MG63 (cell line): ENCODE results near the gene SPDYE6. TPM values are rescaled to one million over a fixed set of nuclear protein-coding genes. Genes with fewer than 3 reads are reported as not detected.
"Not testable (repeated sequence)": the region's sequence is repeated elsewhere in the genome, so short reads cannot be mapped to it uniquely, and the experiment has no call there.

Source experiments
- DNase-seq: peaks from one replicate; pipeline ENCODE4 v3.0.0-alpha.2; 2020
- H3K27me3 ChIP-seq: fragments of 250-450 bp; sonication (Bioruptor Pico); 2 replicates; pipeline ENCODE4 v1.5.1; 2020; ENCODE audit warnings: mild to moderate bottlenecking, moderate library complexity
- H3K36me3 ChIP-seq: fragments of 250-450 bp; sonication (Bioruptor Pico); 2 replicates; pipeline ENCODE4 v1.5.1; 2020; ENCODE audit warnings: mild to moderate bottlenecking, moderate library complexity
- H3K4me3 ChIP-seq: fragments of 250-450 bp; sonication (Bioruptor Pico); 2 replicates; pipeline ENCODE4 v1.5.1; 2020; ENCODE audit warnings: mild to moderate bottlenecking, moderate library complexity
- H3K9me3 ChIP-seq: fragments of 250-450 bp; sonication (Bioruptor Pico); 2 replicates; pipeline ENCODE4 v1.5.1; 2020; ENCODE audit warnings: mild to moderate bottlenecking, moderate library complexity
- total RNA-seq: library from RNA; depleted of rRNA; stranded (reverse); fragments of >200 nt; shearing (Covaris generic); gene quantifications from 2 replicates; pipeline ENCODE4 v1.2.3, GENCODE V29; 2014; ENCODE audit warnings: low replicate concordance; rRNA removed

SPDYE6 gene
- total RNA-seq, 1 experiment from 2014 or later: not detected

DNA sequence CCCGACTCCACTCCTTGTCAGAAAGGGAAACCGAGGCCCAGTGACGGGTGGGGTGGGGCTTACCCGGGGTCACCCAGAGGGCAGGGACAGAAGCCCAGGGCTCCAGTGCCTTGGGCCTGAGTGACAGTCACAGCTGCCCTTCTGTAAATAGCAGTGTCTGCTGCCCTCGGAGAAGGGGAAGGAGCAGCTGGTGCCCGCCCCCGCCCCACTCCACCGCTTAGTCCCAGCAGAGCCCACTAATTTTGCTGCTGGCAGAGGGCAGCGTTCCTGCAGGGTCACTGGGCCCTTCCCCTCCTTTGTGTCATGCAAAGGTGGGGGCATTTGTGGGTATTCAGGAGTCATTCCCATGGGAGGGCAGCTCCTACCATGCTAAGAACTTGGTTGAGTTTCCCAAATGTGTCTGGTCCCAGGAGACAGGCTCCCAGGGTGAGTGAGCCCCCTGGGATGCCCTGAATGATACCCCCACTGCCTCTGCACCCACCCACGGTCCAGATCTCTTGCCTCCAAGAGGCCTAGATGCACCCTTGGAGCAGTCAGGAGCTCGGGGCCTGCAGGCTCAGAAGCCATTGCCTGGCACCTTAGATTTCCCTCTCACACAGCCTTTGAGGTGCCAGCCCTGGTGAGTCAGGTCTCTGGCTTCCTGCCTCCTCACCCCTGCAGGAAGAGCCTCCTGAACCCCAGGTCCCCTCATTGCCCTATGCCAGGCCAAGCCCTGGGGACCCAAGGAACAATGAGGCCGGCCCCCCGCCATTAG is 52.4 kb downstream of the SPDYE6 start:
- H3K36me3 ChIP-seq: no peaks in the 10 kb centered on the region
- H3K27me3 ChIP-seq: no peaks in the 10 kb centered on the region
- H3K9me3 ChIP-seq: no peaks in the 10 kb centered on the region
- no peak overlapping the region for H3K4me3 ChIP-seq
- DNase-seq: no peak

GRCh38 chr7:102302025-102302424 is 54.2 kb downstream of the SPDYE6 start:
- no peaks in the 10 kb centered on the region for H3K9me3 ChIP-seq
- H3K36me3 ChIP-seq: no peaks in the 10 kb centered on the region
- H3K4me3 ChIP-seq: no peak overlapping the region
- H3K27me3 ChIP-seq: no peaks in the 10 kb centered on the region
- no peak for DNase-seq

DNA sequence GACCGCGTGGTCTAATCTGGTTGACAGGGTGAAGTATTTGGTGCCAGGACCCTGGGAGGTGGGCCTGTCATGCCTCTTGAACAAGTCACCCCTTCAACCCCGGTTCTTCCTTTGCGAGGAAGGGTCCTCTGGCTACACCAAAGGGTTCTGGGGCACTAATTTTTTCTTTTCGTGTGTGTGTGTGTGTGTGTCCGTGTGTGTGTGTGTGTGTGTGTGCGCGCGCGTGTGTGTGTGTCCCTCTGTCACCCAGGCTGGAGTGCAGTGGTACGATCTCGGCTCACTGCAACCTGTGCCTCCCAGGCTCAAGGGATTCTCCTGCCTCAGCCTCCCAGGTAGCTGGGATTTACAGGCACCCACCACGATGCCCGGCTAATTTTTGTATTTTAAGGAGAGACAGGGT is 54.9 kb downstream of the SPDYE6 start:
- DNase-seq, H3K9me3 ChIP-seq, H3K27me3 ChIP-seq, H3K36me3 ChIP-seq, H3K4me3 ChIP-seq: not testable (repeated sequence)

DNA sequence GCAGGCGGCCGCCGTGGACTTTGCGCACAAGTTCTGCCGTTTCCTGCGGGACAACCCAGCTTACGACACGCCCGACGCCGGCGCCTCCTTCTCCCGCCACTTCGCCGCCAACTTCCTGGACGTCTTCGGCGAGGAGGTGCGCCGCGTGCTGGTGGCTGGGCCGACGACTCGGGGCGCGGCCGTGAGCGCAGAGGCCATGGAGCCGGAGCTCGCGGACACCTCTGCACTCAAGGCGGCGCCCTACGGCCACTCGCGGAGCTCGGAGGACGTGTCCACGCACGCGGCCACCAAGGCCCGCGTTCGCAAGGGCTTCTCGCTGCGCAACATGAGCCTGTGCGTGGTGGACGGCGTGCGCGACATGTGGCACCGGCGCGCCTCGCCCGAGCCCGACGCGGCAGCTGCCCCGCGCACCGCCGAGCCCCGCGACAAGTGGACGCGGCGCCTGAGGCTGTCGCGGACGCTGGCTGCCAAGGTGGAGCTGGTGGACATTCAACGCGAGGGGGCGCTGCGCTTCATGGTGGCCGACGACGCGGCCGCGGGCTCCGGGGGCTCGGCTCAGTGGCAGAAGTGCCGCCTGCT is 55.5 kb downstream of the SPDYE6 start:
- Histone ChIP-seq H3K27me3 (no peaks in the 10 kb centered on the region), H3K36me3 (no peaks in the 10 kb centered on the region), H3K9me3 (no peaks in the 10 kb centered on the region), H3K4me3 (no peak overlapping the region)
- DNase-seq: no peak

- Histone ChIP-seq H3K4me3 (no peak overlapping the region), H3K27me3 (no peaks in the 10 kb centered on the region), H3K9me3 (no peaks in the 10 kb centered on the region), H3K36me3 (no peaks in the 10 kb centered on the region)
- DNase-seq: no peak
These were observed 58.6 kb downstream of the SPDYE6 start for GRCh38 chr7:102297487-102298218.

DNA sequence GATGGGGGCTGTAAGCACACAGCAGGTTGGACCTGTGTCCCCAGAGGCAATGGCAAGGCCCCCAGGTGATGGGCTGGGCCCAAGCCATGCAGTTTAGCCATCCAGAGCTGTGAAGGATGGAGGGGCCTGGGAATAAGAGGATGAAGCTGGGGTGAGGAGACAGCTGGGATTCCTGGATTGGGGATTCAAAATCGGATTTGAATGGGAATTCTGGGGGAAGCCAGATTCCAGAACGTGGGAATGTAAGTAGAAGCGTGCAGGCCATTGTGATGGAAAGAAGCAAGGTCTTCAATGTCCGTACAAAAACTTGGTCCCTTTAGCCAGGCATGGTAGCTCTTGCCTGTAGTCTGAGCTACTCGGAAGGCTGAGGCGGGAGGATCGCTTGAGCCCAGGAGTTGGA is 59.7 kb downstream of the SPDYE6 start:
- Histone ChIP-seq H3K4me3 (no peak overlapping the region), H3K27me3 (no peaks in the 10 kb centered on the region), H3K9me3 (no peaks in the 10 kb centered on the region), H3K36me3 (no peaks in the 10 kb centered on the region)
- no peak for DNase-seq

DNA sequence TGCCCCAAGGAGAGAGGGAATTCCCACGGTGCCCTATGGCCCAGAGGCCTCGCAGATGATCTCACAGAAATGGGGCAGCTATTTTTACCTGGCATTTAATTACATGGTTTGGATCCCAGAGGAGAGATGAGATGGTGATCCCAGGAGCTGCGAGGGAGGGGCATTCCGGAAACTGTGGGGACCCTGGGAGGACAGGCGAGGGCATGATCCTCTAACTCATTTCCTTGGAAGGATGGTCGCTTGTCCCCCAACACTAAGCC is 60.1 kb downstream of the SPDYE6 start:
- H3K27me3 ChIP-seq: no peaks in the 10 kb centered on the region
- no peak overlapping the region for H3K4me3 ChIP-seq
- H3K9me3 ChIP-seq: no peaks in the 10 kb centered on the region
- no peak for DNase-seq
- no peaks in the 10 kb centered on the region for H3K36me3 ChIP-seq

Other genes with a start within 250 kb of the SPDYE6 start
- gene SH2B2, start 69.6 kb downstream of the SPDYE6 start, total RNA-seq: 0.40 and 1.3 TPM in 2 replicates
- 7.6 and 16.2 TPM in 2 replicates for gene PRKRIP1, start 39.9 kb upstream of the SPDYE6 start, total RNA-seq
- 24.3 and 27.1 TPM in 2 replicates for gene ORAI2, start 77.1 kb upstream of the SPDYE6 start, total RNA-seq
- gene ALKBH4, start 108.4 kb upstream of the SPDYE6 start, total RNA-seq: 10.8 and 17.1 TPM in 2 replicates
- gene LRWD1, start 108.5 kb upstream of the SPDYE6 start, total RNA-seq: 19.6 and 29.7 TPM in 2 replicates
- gene POLR2J, start 122.5 kb upstream of the SPDYE6 start, total RNA-seq: 18.4 and 45.5 TPM in 2 replicates
- gene RASA4B, start 161.3 kb upstream of the SPDYE6 start, total RNA-seq: 0.12 and 1.7 TPM in 2 replicates
- 2.5 TPM in 1 of 2 replicates, not detected in the other for gene UPK3BL2, start 187.3 kb upstream of the SPDYE6 start, total RNA-seq
- not detected in 2 replicates for gene SPDYE2, start 194.8 kb upstream of the SPDYE6 start, total RNA-seq
- gene POLR2J3, start 216.1 kb upstream of the SPDYE6 start, total RNA-seq: 2.2 and 7.1 TPM in 2 replicates